ENCODE data around the gene SLC2A4RG. TPM values are rescaled to one million over a fixed set of nuclear protein-coding genes. Genes with fewer than 3 reads are reported as not detected.
"Not testable (repeated sequence)": the region's sequence is repeated elsewhere in the genome, so short reads cannot be mapped to it uniquely, and the experiment has no call there.

SLC2A4RG gene
- total RNA-seq, 2 donors from 2014 or later: 43.5 to 47.0 TPM

- H3K9me3 Mint-ChIP-seq: peaks cover 6 to 9% of the 10 kb centered on the region in 2 donors
- no peaks in the 10 kb centered on the region for H3K27me3 Mint-ChIP-seq (ENCODE audit: low read depth)
- no peak overlapping the region for H3K4me3 Mint-ChIP-seq
- peaks cover 27 to 74% of the 10 kb centered on the region in 2 donors for H3K36me3 Mint-ChIP-seq (ENCODE audit: insufficient read depth in 2 of 2)
- DNase-seq: no peak
- no peak for ATAC-seq (replicated peaks in 1 of 2)
- no peak overlapping the region for H3K27ac Mint-ChIP-seq
- H3K4me1 Mint-ChIP-seq (ENCODE audit: low read depth): peaks cover 56% of the 10 kb centered on the region
Observed at GRCh38 chr20:63714858-63715257, 24.7 kb upstream of the SLC2A4RG start.

GRCh38 chr20:63718996-63719395 is 20.6 kb upstream of the SLC2A4RG start:
- peaks cover 49% of the 10 kb centered on the region for H3K4me1 Mint-ChIP-seq (ENCODE audit: low read depth)
- no peak for ATAC-seq (replicated peaks in 1 of 2)
- no peaks in the 10 kb centered on the region for H3K27me3 Mint-ChIP-seq (ENCODE audit: low read depth)
- no peak overlapping the region for H3K27ac Mint-ChIP-seq
- peaks cover 3 to 4% of the 10 kb centered on the region in 2 donors for H3K9me3 Mint-ChIP-seq
- H3K36me3 Mint-ChIP-seq (ENCODE audit: insufficient read depth in 2 of 2): peaks cover 27 to 55% of the 10 kb centered on the region in 2 donors
- no peak overlapping the region for H3K4me3 Mint-ChIP-seq
- DNase-seq: no peak

- Mint-ChIP-seq H3K36me3 (ENCODE audit: insufficient read depth in 2 of 2) (peaks cover 22 to 54% of the 10 kb centered on the region in 2 donors), H3K4me1 (ENCODE audit: low read depth) (peaks cover 26% of the 10 kb centered on the region), H3K27ac (peak overlapping the region; percentile 38)
- H3K4me3 Mint-ChIP-seq; DNase-seq; ATAC-seq (replicated peaks in 1 of 2); H3K9me3 Mint-ChIP-seq; H3K27me3 Mint-ChIP-seq (ENCODE audit: low read depth): not testable (repeated sequence)
Observed at GRCh38 chr20:63722967-63723622, 16.5 kb upstream of the SLC2A4RG start.

GRCh38 chr20:63730189-63730733 is 9.3 kb upstream of the SLC2A4RG start:
- H3K9me3 Mint-ChIP-seq; H3K4me1 Mint-ChIP-seq (ENCODE audit: low read depth); H3K27ac Mint-ChIP-seq; H3K4me3 Mint-ChIP-seq; H3K27me3 Mint-ChIP-seq (ENCODE audit: low read depth); DNase-seq; ATAC-seq (replicated peaks in 1 of 2): not testable (repeated sequence)
- H3K36me3 Mint-ChIP-seq (ENCODE audit: insufficient read depth in 2 of 2): peaks cover 9 to 32% of the 10 kb centered on the region in 2 donors

GRCh38 chr20:63731410-63731809 is 8.2 kb upstream of the SLC2A4RG start:
- no peak overlapping the region for H3K4me3 Mint-ChIP-seq
- H3K4me1 Mint-ChIP-seq (ENCODE audit: low read depth): peaks cover 7% of the 10 kb centered on the region
- no peaks in the 10 kb centered on the region for H3K27me3 Mint-ChIP-seq (ENCODE audit: low read depth)
- no peaks in the 10 kb centered on the region for H3K9me3 Mint-ChIP-seq
- peaks cover 4 to 22% of the 10 kb centered on the region in 2 donors for H3K36me3 Mint-ChIP-seq (ENCODE audit: insufficient read depth in 2 of 2)
- H3K27ac Mint-ChIP-seq: no peak overlapping the region
- no peak for ATAC-seq (replicated peaks in 1 of 2)
- DNase-seq: no peak

- Mint-ChIP-seq H3K36me3 (ENCODE audit: insufficient read depth in 2 of 2) (peaks cover 2 to 13% of the 10 kb centered on the region in 2 donors), H3K27ac (no peak overlapping the region), H3K27me3 (ENCODE audit: low read depth) (no peaks in the 10 kb centered on the region)
Observed at GRCh38 chr20:63732118-63733095, 7.2 kb upstream of the SLC2A4RG start.

GRCh38 chr20:63733117-63733516 is 6.5 kb upstream of the SLC2A4RG start:
- DNase-seq: no peak
- ATAC-seq (replicated peaks in 1 of 2): no peak
- H3K9me3 Mint-ChIP-seq: no peaks in the 10 kb centered on the region

More at GRCh38 chr20:63732118-63733095, 7.2 kb upstream of the SLC2A4RG start:
- peaks cover 16% of the 10 kb centered on the region for H3K4me1 Mint-ChIP-seq (ENCODE audit: low read depth)
- H3K9me3 Mint-ChIP-seq: no peaks in the 10 kb centered on the region
- H3K4me3 Mint-ChIP-seq: no peak overlapping the region
- DNase-seq: no peak
- ATAC-seq (replicated peaks in 1 of 2): no peak

GRCh38 chr20:63733579-63734081 is 5.9 kb upstream of the SLC2A4RG start:
- Mint-ChIP-seq H3K9me3 (no peaks in the 10 kb centered on the region), H3K4me1 (ENCODE audit: low read depth) (peaks cover 16% of the 10 kb centered on the region), H3K36me3 (ENCODE audit: insufficient read depth in 2 of 2) (peaks cover 0 to 7% of the 10 kb centered on the region in 2 donors), H3K27me3 (ENCODE audit: low read depth) (no peaks in the 10 kb centered on the region), H3K27ac (no peak overlapping the region), H3K4me3 (no peak overlapping the region)
- ATAC-seq (replicated peaks in 1 of 2): no peak
- DNase-seq: no peak

More at GRCh38 chr20:63733117-63733516, 6.5 kb upstream of the SLC2A4RG start:
- Mint-ChIP-seq H3K27ac (no peak overlapping the region), H3K4me1 (ENCODE audit: low read depth) (peaks cover 16% of the 10 kb centered on the region), H3K36me3 (ENCODE audit: insufficient read depth in 2 of 2) (peaks cover 2 to 10% of the 10 kb centered on the region in 2 donors), H3K27me3 (ENCODE audit: low read depth) (no peaks in the 10 kb centered on the region), H3K4me3 (no peak overlapping the region)

GRCh38 chr20:63734111-63734945 is 5.2 kb upstream of the SLC2A4RG start:
- ATAC-seq (replicated peaks in 1 of 2) (no peak), DNase-seq (no peak)
- peaks cover 0 to 3% of the 10 kb centered on the region in 2 donors for H3K36me3 Mint-ChIP-seq (ENCODE audit: insufficient read depth in 2 of 2)
- no peaks in the 10 kb centered on the region for H3K9me3 Mint-ChIP-seq
- H3K4me3 Mint-ChIP-seq: no peak overlapping the region
- no peak overlapping the region for H3K27ac Mint-ChIP-seq
- H3K4me1 Mint-ChIP-seq (ENCODE audit: low read depth): peaks cover 16% of the 10 kb centered on the region
- H3K27me3 Mint-ChIP-seq (ENCODE audit: low read depth): no peaks in the 10 kb centered on the region

GRCh38 chr20:63734946-63735858 is 4.4 kb upstream of the SLC2A4RG start:
- no peak for ATAC-seq (replicated peaks in 1 of 2)
- H3K4me3 Mint-ChIP-seq: peak overlapping the region in 1 of 2 donors; percentile 62

GRCh38 chr20:63735859-63736718 is 3.5 kb upstream of the SLC2A4RG start, which contains the start of gene LIME1:
TSS of gene LIME1 (plus strand) at chr20:63736664. CDS start at chr20:63737550, 886 bp downstream.
- DNase-seq: peak; percentile 71 to 75
- H3K36me3 Mint-ChIP-seq (ENCODE audit: insufficient read depth in 2 of 2): peaks cover 0 to 1% of the 10 kb centered on the region in 2 donors
- no peak within 1 kb of the TSS for H3K27ac Mint-ChIP-seq
- H3K4me3 Mint-ChIP-seq: peak within 1 kb of the TSS; percentile 62 to 85
- no peaks in the 10 kb centered on the region for H3K27me3 Mint-ChIP-seq (ENCODE audit: low read depth)
- peak; percentile 36 to 49 for ATAC-seq (replicated peaks in 1 of 2)
- no peaks in the 10 kb centered on the region for H3K9me3 Mint-ChIP-seq
- peaks cover 16% of the 10 kb centered on the region for H3K4me1 Mint-ChIP-seq (ENCODE audit: low read depth)

More at GRCh38 chr20:63734946-63735858, 4.4 kb upstream of the SLC2A4RG start:
- Mint-ChIP-seq H3K27ac (no peak overlapping the region), H3K36me3 (ENCODE audit: insufficient read depth in 2 of 2) (peaks cover 0 to 1% of the 10 kb centered on the region in 2 donors), H3K9me3 (no peaks in the 10 kb centered on the region), H3K27me3 (ENCODE audit: low read depth) (no peaks in the 10 kb centered on the region), H3K4me1 (ENCODE audit: low read depth) (peaks cover 16% of the 10 kb centered on the region)
- DNase-seq: no peak
